ENCODE results near the gene PDIA3. TPM values are rescaled to one million over a fixed set of nuclear protein-coding genes. Genes with fewer than 3 reads are reported as not detected.

PDIA3 gene
- total RNA-seq, 4 donors from 2014 or later: 68.0 to 107 (median 96.3) TPM

- TF ChIP-seq POLR2A (IDR thresholded peaks at IDR 0.05): no peak
- no peak for TF ChIP-seq CTCF (IDR thresholded peaks at IDR 0.05)
- no peak overlapping the region for H3K4me3 ChIP-seq (ENCODE audit: low read depth, poor library complexity, severe bottlenecking)
- intact Hi-C loops (cut with DNase I; ENCODE audit: low total_unique reads): no loop called here
- 67 to 70% methylated on average over 5 of the region's 5 CpGs for WGBS, 2 donors
- DNase-seq (ENCODE audit: low spot score in 2 of 2): no peak
These were observed 23.5 kb downstream of the PDIA3 start for GRCh38 chr15:43769584-43770228.

- intact Hi-C loops (cut with DNase I; ENCODE audit: low total_unique reads): no loop called here
- H3K4me3 ChIP-seq (ENCODE audit: low read depth, poor library complexity, severe bottlenecking): no peak overlapping the region
- peak in 1 of 2 donors; percentile 56 for DNase-seq (ENCODE audit: low spot score in 2 of 2)
- 26% methylated on average over 2 of the region's 2 CpGs for whole genome bisulfite sequencing, 2 donors
- TF ChIP-seq CTCF (IDR thresholded peaks at IDR 0.05): no peak
- no peak for TF ChIP-seq POLR2A (IDR thresholded peaks at IDR 0.05)
These were observed 25.6 kb downstream of the PDIA3 start for GRCh38 chr15:43771816-43772215.

GRCh38 chr15:43772624-43773023, 26.4 kb downstream of the PDIA3 start:
- TF ChIP-seq POLR2A (IDR thresholded peaks at IDR 0.05) (no peak), CTCF (IDR thresholded peaks at IDR 0.05) (no peak)
- no peak overlapping the region for H3K4me3 ChIP-seq (ENCODE audit: low read depth, poor library complexity, severe bottlenecking)
- no peak for DNase-seq (ENCODE audit: low spot score in 2 of 2)
- intact Hi-C loops (cut with DNase I; ENCODE audit: low total_unique reads): no loop called here

GRCh38 chr15:43774062-43774461, 27.8 kb downstream of the PDIA3 start:
- DNase-seq (ENCODE audit: low spot score in 2 of 2): no peak
- TF ChIP-seq POLR2A (IDR thresholded peaks at IDR 0.05) (no peak), CTCF (IDR thresholded peaks at IDR 0.05) (no peak)
- 82% methylated on average over 4 of the region's 4 CpGs for WGBS, 2 donors
- intact Hi-C loops (cut with DNase I; ENCODE audit: low total_unique reads): no loop called here
- H3K4me3 ChIP-seq (ENCODE audit: low read depth, poor library complexity, severe bottlenecking): no peak overlapping the region

GRCh38 chr15:43775411-43775965, 29.2 kb downstream of the PDIA3 start:
- no peak overlapping the region for H3K4me3 ChIP-seq (ENCODE audit: low read depth, poor library complexity, severe bottlenecking)
- peak in 1 of 2 donors; percentile 51 for DNase-seq (ENCODE audit: low spot score in 2 of 2)
- intact Hi-C loops (cut with DNase I; ENCODE audit: low total_unique reads): no loop called here
- TF ChIP-seq CTCF (IDR thresholded peaks at IDR 0.05) (no peak), POLR2A (IDR thresholded peaks at IDR 0.05) (no peak)
- 65 to 100% methylated on average over 1 of the region's 1 CpG for WGBS, 2 donors
